ENCODE data around the gene PREP. TPM values are rescaled to one million over a fixed set of nuclear protein-coding genes. Genes with fewer than 3 reads are reported as not detected.

Gene PREP
- total and polyA plus RNA-seq, 2 donors, result 17.8 to 23.2 TPM

DNA sequence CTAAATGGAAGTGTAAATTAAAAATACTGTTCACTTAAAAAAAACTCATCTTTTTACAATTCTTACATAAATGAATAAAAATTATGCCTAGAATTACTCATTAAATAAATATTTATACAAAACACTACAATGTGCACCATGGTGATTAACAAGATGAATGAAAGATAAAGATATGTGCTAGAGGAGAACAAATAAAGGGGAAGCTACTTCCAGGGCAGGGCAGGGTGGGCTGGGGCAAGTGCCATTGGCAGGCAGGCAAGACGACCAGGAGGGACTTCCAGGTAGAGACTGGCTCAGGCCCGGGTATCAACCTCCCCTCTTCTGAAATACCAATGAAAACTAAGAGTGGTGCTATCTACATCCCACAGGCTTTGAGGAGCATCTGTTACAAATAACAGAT lies 20.4 kb downstream of the PREP start:
- no peaks in the 10 kb centered on the region for H3K27me3 ChIP-seq (ENCODE audit: control insufficient read depth in 2 of 2, insufficient read depth in 1 of 2, low read length in 1 of 2)
- DNase-seq (ENCODE audit: low read depth in 6 of 9, low spot score in 9 of 9), result no peak

GRCh38 chr6:105380634-105381033 lies 22.2 kb downstream of the PREP start:
- H3K4me1 ChIP-seq (ENCODE audit: control insufficient read depth in 2 of 2, insufficient read depth in 2 of 2, low read length in 2 of 2), result peaks cover 0 to 33% of the 10 kb centered on the region in 2 donors
- no peaks in the 10 kb centered on the region for H3K27me3 ChIP-seq (ENCODE audit: control insufficient read depth in 2 of 2, insufficient read depth in 1 of 2, low read length in 1 of 2)
- DNase-seq (ENCODE audit: low read depth in 6 of 9, low spot score in 9 of 9), result no peak
- H3K9me3 ChIP-seq (ENCODE audit: control insufficient read depth in 2 of 2, insufficient read depth in 1 of 2, low read length in 1 of 2), result no peaks in the 10 kb centered on the region
- 96% methylated on average over 2 of the region's 2 CpGs for WGBS
- H3K4me3 ChIP-seq (ENCODE audit: low read length in 2 of 2), result no peak overlapping the region
- no peak overlapping the region for H3K27ac ChIP-seq (ENCODE audit: low read depth in 1 of 2, low read length in 1 of 2)
- peaks cover 0 to 12% of the 10 kb centered on the region in 2 donors for H3K36me3 ChIP-seq (ENCODE audit: control insufficient read depth in 2 of 2, insufficient read depth in 2 of 2, low read length in 1 of 2)

More for the DNA sequence above, 20.4 kb downstream of the PREP start:
- Histone ChIP-seq H3K9me3 (ENCODE audit: control insufficient read depth in 2 of 2, insufficient read depth in 1 of 2, low read length in 1 of 2) (no peaks in the 10 kb centered on the region), H3K4me3 (ENCODE audit: low read length in 2 of 2) (no peak overlapping the region), H3K27ac (ENCODE audit: low read depth in 1 of 2, low read length in 1 of 2) (no peak overlapping the region), H3K4me1 (ENCODE audit: control insufficient read depth in 2 of 2, insufficient read depth in 2 of 2, low read length in 2 of 2) (peaks cover 0 to 33% of the 10 kb centered on the region in 2 donors), H3K36me3 (ENCODE audit: control insufficient read depth in 2 of 2, insufficient read depth in 2 of 2, low read length in 1 of 2) (peaks cover 3 to 6% of the 10 kb centered on the region in 2 donors)
- WGBS, result 70% methylated on average over 2 of the region's 2 CpGs

DNA sequence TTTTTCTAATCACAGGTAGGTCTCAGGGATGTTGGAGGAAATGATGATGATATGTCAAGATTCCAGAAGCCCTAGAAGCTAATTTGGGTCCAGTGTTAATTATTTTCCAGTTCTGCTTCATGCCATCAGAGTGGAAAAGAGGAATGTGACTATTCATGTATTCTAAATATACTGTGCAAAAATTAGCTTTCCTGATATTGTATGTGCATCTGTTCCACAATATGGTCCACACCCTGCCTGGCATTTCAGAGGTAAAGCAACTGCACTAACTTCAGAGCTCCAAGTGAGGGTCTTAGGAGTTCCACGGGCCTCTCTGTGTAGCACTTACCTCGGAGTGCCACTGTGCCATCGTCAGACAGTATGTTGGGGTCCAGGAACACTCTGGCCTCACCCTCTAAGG lies 27.1 kb downstream of the PREP start:
- no peak for DNase-seq (ENCODE audit: low read depth in 6 of 9, low spot score in 9 of 9)
- no peak overlapping the region for H3K4me3 ChIP-seq (ENCODE audit: low read length in 2 of 2)
- no peaks in the 10 kb centered on the region for H3K9me3 ChIP-seq (ENCODE audit: control insufficient read depth in 2 of 2, insufficient read depth in 1 of 2, low read length in 1 of 2)
- 97% methylated on average over 3 of the region's 3 CpGs for WGBS
- peaks cover 0 to 11% of the 10 kb centered on the region in 2 donors for H3K4me1 ChIP-seq (ENCODE audit: control insufficient read depth in 2 of 2, insufficient read depth in 2 of 2, low read length in 2 of 2)
- H3K27ac ChIP-seq (ENCODE audit: low read depth in 1 of 2, low read length in 1 of 2), result no peak overlapping the region
- H3K36me3 ChIP-seq (ENCODE audit: control insufficient read depth in 2 of 2, insufficient read depth in 2 of 2, low read length in 1 of 2), result peaks cover 9 to 49% of the 10 kb centered on the region in 2 donors
- no peaks in the 10 kb centered on the region for H3K27me3 ChIP-seq (ENCODE audit: control insufficient read depth in 2 of 2, insufficient read depth in 1 of 2, low read length in 1 of 2)

GRCh38 chr6:105374010-105374420 lies 28.9 kb downstream of the PREP start:
- H3K36me3 ChIP-seq (ENCODE audit: control insufficient read depth in 2 of 2, insufficient read depth in 2 of 2, low read length in 1 of 2), result peaks cover 9 to 52% of the 10 kb centered on the region in 2 donors
- 97% methylated on average over 4 of the region's 4 CpGs for WGBS
- H3K27ac ChIP-seq (ENCODE audit: low read depth in 1 of 2, low read length in 1 of 2), result no peak overlapping the region

DNA sequence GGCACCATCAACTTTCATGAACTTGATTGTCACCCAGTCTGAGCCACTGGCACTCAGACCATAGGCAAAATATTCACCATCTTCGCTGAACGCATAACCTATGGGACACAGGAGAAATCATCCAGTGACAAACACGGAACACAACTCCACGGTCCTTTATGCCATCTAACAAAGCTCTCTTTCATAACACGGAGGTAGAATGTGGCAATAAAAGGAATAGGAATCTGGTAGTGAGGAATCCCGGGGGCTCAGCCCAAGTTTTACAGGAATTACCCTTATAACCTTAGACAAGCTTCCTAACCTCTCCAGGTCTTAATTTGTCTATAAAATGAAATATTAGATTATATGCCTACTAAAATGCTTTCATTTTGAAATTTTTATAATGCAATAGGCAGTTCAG lies 29.4 kb downstream of the PREP start:
- H3K4me1 ChIP-seq (ENCODE audit: control insufficient read depth in 2 of 2, insufficient read depth in 2 of 2, low read length in 2 of 2), result no peaks in the 10 kb centered on the region
- no peak overlapping the region for H3K27ac ChIP-seq (ENCODE audit: low read depth in 1 of 2, low read length in 1 of 2)
- H3K27me3 ChIP-seq (ENCODE audit: control insufficient read depth in 2 of 2, insufficient read depth in 1 of 2, low read length in 1 of 2), result no peaks in the 10 kb centered on the region
- DNase-seq (ENCODE audit: low read depth in 6 of 9, low spot score in 9 of 9), result no peak
- peaks cover 9 to 56% of the 10 kb centered on the region in 2 donors for H3K36me3 ChIP-seq (ENCODE audit: control insufficient read depth in 2 of 2, insufficient read depth in 2 of 2, low read length in 1 of 2)
- no peaks in the 10 kb centered on the region for H3K9me3 ChIP-seq (ENCODE audit: control insufficient read depth in 2 of 2, insufficient read depth in 1 of 2, low read length in 1 of 2)
- H3K4me3 ChIP-seq (ENCODE audit: low read length in 2 of 2), result no peak overlapping the region
- 99% methylated on average over 6 of the region's 6 CpGs for WGBS

More at GRCh38 chr6:105374010-105374420, 28.9 kb downstream of the PREP start:
- no peak overlapping the region for H3K4me3 ChIP-seq (ENCODE audit: low read length in 2 of 2)
- H3K27me3 ChIP-seq (ENCODE audit: control insufficient read depth in 2 of 2, insufficient read depth in 1 of 2, low read length in 1 of 2), result no peaks in the 10 kb centered on the region
- DNase-seq (ENCODE audit: low read depth in 6 of 9, low spot score in 9 of 9), result no peak
- H3K9me3 ChIP-seq (ENCODE audit: control insufficient read depth in 2 of 2, insufficient read depth in 1 of 2, low read length in 1 of 2), result no peaks in the 10 kb centered on the region
- peaks cover 0 to under 1% of the 10 kb centered on the region in 2 donors for H3K4me1 ChIP-seq (ENCODE audit: control insufficient read depth in 2 of 2, insufficient read depth in 2 of 2, low read length in 2 of 2)

DNA sequence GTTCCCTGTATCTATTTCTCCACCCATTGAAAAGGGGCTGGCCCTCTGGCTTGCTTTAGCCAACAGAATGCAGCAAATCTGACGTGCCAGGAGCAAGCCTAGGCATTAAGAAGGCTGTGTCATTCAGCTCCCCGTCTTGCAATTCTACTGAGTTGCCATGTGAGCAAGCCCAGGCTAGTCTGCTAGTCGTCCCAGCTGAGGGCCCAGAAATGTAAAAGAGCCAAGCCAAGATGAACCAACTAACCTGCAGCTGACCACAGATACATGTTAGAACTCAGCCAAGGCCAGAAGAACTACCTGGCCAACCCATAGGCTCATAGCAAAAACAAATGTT lies 30.1 kb downstream of the PREP start:
- no peak for DNase-seq (ENCODE audit: low read depth in 6 of 9, low spot score in 9 of 9)
- Histone ChIP-seq H3K36me3 (ENCODE audit: control insufficient read depth in 2 of 2, insufficient read depth in 2 of 2, low read length in 1 of 2) (peaks cover 9 to 61% of the 10 kb centered on the region in 2 donors), H3K27ac (ENCODE audit: low read depth in 1 of 2, low read length in 1 of 2) (no peak overlapping the region), H3K27me3 (ENCODE audit: control insufficient read depth in 2 of 2, insufficient read depth in 1 of 2, low read length in 1 of 2) (no peaks in the 10 kb centered on the region), H3K9me3 (ENCODE audit: control insufficient read depth in 2 of 2, insufficient read depth in 1 of 2, low read length in 1 of 2) (no peaks in the 10 kb centered on the region), H3K4me3 (ENCODE audit: low read length in 2 of 2) (no peak overlapping the region), H3K4me1 (ENCODE audit: control insufficient read depth in 2 of 2, insufficient read depth in 2 of 2, low read length in 2 of 2) (no peaks in the 10 kb centered on the region)
- 97% methylated on average over 3 of the region's 3 CpGs for WGBS

DNA sequence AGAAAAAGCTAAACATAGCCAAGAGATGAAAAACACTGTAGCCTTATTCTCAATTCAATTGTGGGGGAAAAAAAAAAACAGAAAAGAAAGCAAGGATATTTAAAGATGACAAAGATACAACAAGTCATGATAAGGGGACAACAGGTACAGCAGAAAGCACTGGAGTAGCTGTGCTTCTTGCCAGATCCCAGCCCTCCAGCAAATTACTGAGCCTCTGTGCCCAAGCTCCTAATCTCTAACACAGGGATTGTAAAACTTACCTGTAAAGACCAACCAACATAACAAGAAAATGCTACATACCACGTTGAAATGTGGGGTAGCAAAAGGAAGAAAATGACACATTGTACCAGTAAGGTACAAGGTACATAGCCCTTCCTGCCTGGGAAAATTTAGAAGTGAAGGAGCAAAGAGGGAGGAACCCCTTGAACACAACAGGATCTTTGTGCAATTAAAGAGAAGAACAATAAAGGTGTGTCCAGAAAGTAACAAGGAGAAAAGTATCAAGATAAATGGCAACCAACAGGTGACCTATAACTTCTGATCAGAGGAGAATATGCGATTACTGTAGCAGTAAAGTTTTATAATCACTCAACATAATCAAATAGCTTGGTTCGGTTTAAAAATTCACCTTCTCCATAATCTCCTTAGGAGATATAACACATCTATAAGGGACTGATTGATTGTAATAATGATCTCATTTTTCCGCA lies 30.6 kb downstream of the PREP start:
- peaks cover 9 to 61% of the 10 kb centered on the region in 2 donors for H3K36me3 ChIP-seq (ENCODE audit: control insufficient read depth in 2 of 2, insufficient read depth in 2 of 2, low read length in 1 of 2)
- 97% methylated on average over 4 of the region's 4 CpGs for WGBS

DNA sequence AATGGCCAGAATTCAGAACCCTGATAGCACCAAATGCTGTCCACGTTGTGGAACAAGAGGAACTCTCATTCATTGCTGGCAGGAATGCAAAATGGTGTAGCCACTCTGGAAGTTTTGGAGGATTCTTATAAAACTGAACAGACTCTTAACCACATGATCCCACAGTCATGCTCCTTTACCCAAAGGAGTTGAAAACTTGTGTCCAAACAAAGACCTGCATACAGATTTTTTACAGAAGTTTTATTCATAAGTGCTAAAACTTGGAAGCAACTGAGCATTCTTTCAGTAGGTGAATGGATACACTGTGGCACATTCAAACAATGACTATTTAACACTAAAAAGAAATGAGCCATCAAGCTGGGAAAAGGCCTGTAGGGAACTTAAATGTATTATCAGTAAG lies 32.5 kb downstream of the PREP start:
- H3K4me1 ChIP-seq (ENCODE audit: control insufficient read depth in 2 of 2, insufficient read depth in 2 of 2, low read length in 2 of 2), result no peaks in the 10 kb centered on the region

More for the DNA sequence above, 30.6 kb downstream of the PREP start:
- Histone ChIP-seq H3K9me3 (ENCODE audit: control insufficient read depth in 2 of 2, insufficient read depth in 1 of 2, low read length in 1 of 2) (no peaks in the 10 kb centered on the region), H3K4me1 (ENCODE audit: control insufficient read depth in 2 of 2, insufficient read depth in 2 of 2, low read length in 2 of 2) (no peaks in the 10 kb centered on the region), H3K27me3 (ENCODE audit: control insufficient read depth in 2 of 2, insufficient read depth in 1 of 2, low read length in 1 of 2) (no peaks in the 10 kb centered on the region), H3K27ac (ENCODE audit: low read depth in 1 of 2, low read length in 1 of 2) (no peak overlapping the region), H3K4me3 (ENCODE audit: low read length in 2 of 2) (no peak overlapping the region)
- no peak for DNase-seq (ENCODE audit: low read depth in 6 of 9, low spot score in 9 of 9)

DNA sequence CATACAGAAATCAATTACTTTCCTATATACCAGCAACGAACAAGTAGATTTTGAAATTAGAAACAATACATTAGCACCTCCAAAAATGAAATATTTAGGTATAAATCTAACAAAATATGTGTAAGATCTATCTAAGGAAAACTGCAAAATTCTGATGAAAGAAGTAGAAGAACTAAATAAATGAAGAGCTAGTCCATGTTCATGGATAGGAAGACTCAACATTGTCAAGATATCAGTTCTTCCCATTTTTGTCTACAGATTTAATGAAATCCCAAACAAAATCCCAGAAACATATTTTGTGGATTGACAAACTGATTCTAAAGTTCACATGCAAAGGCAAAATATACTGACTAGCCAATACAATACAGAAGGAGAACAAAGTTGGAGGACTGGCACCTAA lies 33.7 kb downstream of the PREP start:
- H3K27me3 ChIP-seq (ENCODE audit: control insufficient read depth in 2 of 2, insufficient read depth in 1 of 2, low read length in 1 of 2), result no peaks in the 10 kb centered on the region
- peaks cover 14 to 50% of the 10 kb centered on the region in 2 donors for H3K36me3 ChIP-seq (ENCODE audit: control insufficient read depth in 2 of 2, insufficient read depth in 2 of 2, low read length in 1 of 2)
- no peaks in the 10 kb centered on the region for H3K9me3 ChIP-seq (ENCODE audit: control insufficient read depth in 2 of 2, insufficient read depth in 1 of 2, low read length in 1 of 2)
- DNase-seq (ENCODE audit: low read depth in 6 of 9, low spot score in 9 of 9), result no peak
- no peak overlapping the region for H3K4me3 ChIP-seq (ENCODE audit: low read length in 2 of 2)
- 100% methylated on average over 1 of the region's 1 CpG for WGBS
- no peak overlapping the region for H3K27ac ChIP-seq (ENCODE audit: low read depth in 1 of 2, low read length in 1 of 2)
- H3K4me1 ChIP-seq (ENCODE audit: control insufficient read depth in 2 of 2, insufficient read depth in 2 of 2, low read length in 2 of 2), result no peaks in the 10 kb centered on the region

More for the DNA sequence above, 32.5 kb downstream of the PREP start:
- Histone ChIP-seq H3K36me3 (ENCODE audit: control insufficient read depth in 2 of 2, insufficient read depth in 2 of 2, low read length in 1 of 2) (peaks cover 13 to 54% of the 10 kb centered on the region in 2 donors), H3K4me3 (ENCODE audit: low read length in 2 of 2) (no peak overlapping the region), H3K27me3 (ENCODE audit: control insufficient read depth in 2 of 2, insufficient read depth in 1 of 2, low read length in 1 of 2) (no peaks in the 10 kb centered on the region), H3K27ac (ENCODE audit: low read depth in 1 of 2, low read length in 1 of 2) (no peak overlapping the region), H3K9me3 (ENCODE audit: control insufficient read depth in 2 of 2, insufficient read depth in 1 of 2, low read length in 1 of 2) (no peaks in the 10 kb centered on the region)
- DNase-seq (ENCODE audit: low read depth in 6 of 9, low spot score in 9 of 9), result no peak
- 97% methylated on average over 1 of the region's 1 CpG for WGBS
